ENCODE results near the gene MISFA.
A peak's percentile ranks its signal among the peaks of the same experiment; 100 is the strongest.
"Not testable (repeated sequence)": the region's sequence is repeated elsewhere in the genome, so short reads cannot be mapped to it uniquely, and the experiment has no call there.

MISFA gene

DNA sequence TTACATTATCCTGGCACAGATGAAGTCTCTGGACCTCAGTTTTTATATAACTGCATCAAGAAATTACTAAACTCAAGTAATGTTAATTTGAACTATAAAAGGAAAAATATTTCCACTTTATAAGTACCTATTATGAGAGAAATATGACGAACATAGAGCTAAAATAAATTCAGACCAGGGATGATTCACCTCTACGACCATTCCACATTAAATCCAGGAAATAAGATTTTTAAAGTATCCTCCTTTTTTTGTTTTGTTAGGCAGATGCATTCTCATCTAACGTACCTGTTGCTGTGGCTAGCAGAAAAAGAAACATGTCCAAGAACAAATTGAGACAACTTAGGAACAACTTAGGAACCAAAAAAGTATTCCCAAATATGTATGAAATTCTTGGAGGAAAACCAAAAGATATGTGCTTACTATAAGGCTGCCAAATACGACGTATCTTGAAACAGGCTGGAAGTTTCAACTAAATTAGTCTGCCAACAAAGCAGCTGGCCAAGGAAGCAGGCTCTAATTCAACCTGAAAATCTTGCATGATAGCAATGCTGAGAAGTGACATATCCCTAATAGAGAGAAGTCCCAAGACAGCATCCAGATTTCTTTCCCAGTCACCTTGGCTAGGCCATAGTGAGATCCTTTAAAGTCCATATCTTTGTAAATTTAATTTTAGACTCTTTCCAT lies 18.9 kb downstream of the MISFA start:
- DNase-seq = no peak

DNA sequence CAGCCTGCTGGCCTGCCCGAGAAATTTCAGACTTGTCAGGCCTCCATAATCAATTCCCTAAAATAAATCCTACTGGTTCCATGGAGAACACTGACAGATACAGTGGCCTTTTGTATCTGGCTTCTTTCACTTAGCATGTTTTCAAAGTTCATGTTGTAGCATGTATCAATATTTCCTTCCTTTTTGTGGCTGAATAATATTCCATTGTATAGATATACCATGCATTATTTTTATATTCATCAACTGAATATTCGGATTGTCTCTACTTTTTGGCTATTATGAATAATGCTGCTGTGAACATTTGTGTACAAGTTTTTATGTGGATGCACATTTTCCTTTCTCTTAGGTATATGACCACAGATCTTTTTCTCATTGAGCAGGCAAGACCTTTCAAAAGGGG lies 24.1 kb downstream of the MISFA start:
- no peak for DNase-seq

DNA sequence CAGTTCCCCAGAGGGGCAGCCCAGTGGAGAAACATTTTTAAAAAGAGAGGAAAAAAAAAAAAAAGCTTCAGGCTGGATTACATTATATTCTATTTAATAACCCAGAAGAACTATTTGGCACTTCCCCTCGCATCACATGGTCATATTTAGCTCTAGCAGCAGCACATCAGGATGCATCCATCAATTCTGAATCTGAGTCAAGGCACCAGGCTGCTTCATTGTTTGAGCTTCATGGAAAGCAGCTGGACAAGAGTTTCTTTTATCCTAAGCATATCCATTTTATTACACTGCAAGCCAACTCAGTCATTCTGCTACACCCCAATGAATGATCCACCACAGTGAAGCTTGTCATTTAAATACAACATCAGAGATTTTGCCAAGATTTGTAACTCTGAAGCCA lies 24.6 kb downstream of the MISFA start:
- DNase-seq = no peak

DNA sequence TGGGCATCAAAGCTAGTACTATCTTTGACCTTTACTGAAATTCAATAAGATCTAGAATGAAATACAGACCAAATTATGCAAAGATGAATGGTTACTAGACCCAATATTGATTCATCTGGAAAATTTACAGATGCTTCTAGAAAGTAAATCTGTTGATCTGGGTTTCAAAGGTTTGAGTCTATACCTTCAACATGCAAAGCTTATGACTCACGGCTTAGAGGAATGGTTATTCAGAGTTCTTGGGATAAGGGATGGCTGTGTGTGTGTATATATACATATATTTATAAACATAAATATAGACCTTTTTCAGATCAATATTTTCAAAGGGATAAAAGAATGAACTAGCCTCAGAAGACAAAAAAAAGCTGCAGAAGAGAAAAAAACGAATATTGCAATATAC lies 33.3 kb downstream of the MISFA start:
- no peak for DNase-seq

DNA sequence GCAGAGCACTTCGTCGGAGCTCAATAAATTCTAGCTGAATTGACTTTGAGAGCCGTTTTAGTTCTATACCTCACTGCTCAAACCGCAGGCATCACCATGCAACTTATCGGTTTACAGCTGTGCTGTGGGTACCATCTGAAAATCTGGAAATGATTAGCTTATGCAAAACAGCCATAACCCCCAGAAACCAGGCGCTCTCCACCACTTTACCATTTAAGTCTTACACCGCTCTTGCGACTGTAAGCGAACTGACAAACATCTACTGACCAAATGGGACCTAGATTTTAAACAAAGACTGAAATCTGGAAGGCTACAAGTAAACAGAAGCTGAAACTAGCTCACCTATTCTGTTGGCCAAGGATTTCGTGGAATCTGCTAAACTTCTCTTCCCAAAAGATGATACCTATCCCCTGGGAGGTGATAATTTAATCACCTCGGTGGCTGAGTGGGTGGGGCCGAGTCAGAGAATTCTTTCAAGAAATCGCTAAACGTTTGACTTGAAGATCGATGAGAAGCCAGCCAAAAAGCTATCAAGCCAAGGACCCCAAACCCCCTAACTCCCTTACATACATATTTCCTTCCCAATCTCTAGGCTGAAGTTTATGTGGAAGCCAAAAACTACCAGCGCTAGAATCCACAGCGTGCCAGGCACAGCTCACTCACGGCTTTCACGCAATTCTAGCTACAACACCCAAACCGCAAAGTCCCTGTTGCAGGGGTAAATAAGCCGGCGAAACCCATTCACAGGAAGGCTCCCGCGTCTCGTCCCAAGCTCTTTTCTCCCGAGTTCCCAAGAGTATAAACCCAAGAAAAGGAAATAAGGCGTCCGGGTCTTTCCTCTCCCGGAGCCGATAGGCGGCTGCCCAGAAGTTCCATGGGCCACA lies 33.9 kb downstream of the MISFA start:
- no peak for DNase-seq

DNA sequence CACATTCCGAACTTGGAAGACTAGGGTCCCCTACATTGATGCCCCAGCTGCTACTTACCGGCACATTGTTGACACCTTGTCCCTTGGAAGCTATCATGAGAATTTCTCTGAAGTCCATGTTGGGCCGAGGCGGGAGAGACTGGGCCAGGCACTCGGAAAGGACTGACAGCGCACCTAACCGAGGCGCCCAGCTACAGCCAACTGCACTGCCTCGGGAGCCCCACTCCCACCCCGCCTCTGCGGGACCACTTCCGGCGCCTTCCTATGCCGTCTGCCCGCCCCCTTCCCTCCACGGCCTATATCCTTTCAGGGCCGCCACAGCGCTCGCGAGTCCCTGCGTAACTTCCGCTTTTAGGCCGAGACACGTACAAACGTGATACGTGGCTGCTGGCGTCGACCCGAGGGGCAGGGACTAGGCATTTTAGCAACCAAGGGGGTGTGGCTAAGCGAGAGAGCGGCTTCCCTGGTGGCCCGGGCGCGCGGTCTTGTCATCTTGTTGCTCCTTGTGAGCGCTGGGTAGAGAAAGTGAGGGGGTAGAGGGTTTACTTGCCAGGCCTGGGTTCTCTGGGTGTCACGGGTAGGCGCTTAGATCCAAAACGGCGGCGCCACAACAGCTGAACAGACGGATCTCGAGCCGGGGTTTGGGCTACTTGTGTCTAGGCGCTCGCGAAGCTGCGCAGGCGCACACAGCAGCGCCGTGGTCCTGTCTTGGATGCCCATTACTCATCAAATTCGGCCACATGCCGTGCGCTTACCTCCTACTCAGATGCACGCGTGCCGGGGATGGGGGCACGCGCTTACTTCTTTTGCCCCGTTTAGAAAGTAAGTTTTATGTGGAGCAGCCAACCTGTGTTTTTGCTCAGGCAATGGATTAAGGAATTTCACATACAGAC lies 34.8 kb downstream of the MISFA start, which contains the start of gene SPTY2D1:
TSS of gene SPTY2D1 (minus strand) at position 203 of the 893 bp plus-strand sequence. CDS start at position 118, 85 bp downstream.
- peak; percentile 97 to 98 for DNase-seq

DNA sequence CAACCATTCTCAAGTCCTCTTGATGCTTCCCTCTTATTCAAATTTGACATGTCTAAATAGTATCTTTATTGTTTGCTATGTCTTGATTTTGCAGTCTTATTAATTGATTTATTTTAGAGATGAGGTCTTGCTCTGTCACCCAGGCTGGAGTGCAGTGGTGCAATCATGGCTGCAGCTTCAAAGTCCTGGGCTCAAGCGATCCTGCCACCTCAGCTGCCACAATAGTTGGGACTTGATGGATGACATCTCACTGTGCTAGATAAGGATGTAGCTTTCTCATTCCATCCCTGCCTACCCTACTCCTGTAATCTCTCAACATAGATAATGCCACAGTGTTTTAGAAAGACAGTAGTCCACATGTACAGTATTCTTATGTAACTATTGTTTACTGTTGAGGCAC lies 42.1 kb downstream of the MISFA start:
- DNase-seq = no peak

DNA sequence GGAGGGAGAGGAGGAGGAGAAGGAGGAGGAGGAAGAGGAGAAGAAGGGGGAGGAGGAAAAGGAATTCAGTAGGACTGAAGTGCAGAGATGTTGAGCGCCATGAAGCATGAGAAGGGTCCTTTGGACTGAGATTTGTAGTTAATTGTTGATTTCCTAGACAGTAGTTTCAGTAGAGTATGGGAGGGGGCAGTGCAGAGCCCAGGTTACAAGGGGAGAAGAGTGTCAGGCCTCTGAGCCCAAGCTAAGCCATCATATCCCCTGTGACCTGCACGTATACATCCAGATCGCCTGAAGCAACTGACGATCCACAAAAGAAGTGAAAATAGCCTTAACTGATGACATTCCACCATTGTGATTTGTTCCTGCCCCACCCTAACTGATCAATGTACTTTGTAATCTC lies 43.4 kb downstream of the MISFA start:
- DNase-seq = not testable (repeated sequence)

DNA sequence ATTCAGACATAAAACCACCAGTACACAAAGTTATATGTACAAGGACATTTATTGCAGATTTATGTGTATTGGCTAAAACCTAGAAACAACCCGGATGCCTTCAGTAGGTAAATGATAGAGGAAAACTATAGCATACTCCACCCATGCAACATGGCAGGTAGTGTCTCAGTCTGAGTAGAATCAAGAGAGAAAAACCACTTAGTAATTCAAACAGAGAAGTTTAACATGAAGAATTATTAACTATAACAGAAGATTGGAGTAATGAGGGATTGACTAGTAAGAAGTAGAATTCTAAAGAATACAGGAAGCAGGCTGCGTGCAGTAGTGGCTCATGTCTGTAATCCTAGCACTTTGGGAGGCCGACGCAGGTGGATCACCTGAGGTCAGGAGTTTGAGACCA lies 50.8 kb downstream of the MISFA start:
- no peak for DNase-seq

DNA sequence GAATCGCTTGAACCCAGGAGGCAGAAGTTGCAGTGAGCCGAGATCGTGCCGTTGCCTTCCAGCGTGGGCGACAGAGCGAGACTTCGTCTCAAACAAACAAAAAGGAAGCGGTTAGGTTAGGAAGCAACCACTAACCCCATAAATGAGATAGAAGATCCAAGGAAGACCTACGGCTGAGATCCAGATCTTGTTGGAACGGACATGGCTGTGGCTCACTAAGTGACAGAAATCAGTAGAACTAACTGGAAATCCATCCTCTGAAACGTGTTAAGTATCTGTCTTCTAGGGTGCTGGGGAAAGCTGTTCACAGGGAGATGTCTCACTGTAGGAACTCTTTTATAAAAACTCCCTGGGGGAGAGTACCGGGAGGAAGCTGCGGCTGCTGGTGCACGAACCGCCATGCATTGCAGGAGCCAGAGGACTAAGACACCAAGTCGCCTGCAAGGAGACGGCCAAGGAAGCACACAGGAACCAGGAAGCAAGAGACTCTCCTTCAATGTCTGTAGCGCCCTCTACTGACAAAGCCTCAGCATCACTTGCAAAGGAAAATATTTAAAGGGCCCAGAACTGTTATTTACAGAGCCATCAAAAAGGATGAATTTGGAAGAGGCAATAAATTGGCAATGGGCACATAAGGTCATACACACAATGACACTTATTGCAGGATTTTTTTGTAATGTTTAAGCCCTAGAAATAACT lies 51.4 kb downstream of the MISFA start:
- DNase-seq = no peak
